Lower lobe of right lung (tissue), 2 donors: Measurements from ENCODE around the gene ANKRD63. TPM values are rescaled to one million over a fixed set of nuclear protein-coding genes. Genes with fewer than 3 reads are reported as not detected.
A peak's percentile ranks its signal among the peaks of the same experiment; 100 is the strongest.

Experiments
- ATAC-seq, 2 donors: fragments of 200-7000 bp; cut with Tn5 transposase; one replicate each; pipeline ENCODE4 v1.9.1; 2020 to 2022; ENCODE audit warnings: mild to moderate bottlenecking in 2 of 2, moderate library complexity in 2 of 2
- DNase-seq: peaks from one replicate; pipeline ENCODE4 v3.0.0-alpha.2; 2020
- H3K27ac ChIP-seq: fragments of 200-600 bp; one replicate; pipeline ENCODE4 v1.8.0; 2022
- H3K27me3 ChIP-seq: fragments of 200-600 bp; one replicate; pipeline ENCODE4 v1.8.0; 2022; ENCODE audit warnings: low read depth
- H3K36me3 ChIP-seq: fragments of 200-600 bp; one replicate; pipeline ENCODE4 v1.8.0; 2022; ENCODE audit warnings: mild to moderate bottlenecking
- H3K4me1 ChIP-seq: fragments of 200-600 bp; one replicate; pipeline ENCODE4 v1.8.0; 2022
- H3K4me3 ChIP-seq: fragments of 200-600 bp; one replicate; pipeline ENCODE4 v1.8.0; 2022; ENCODE audit warnings: mild to moderate bottlenecking
- H3K9me3 ChIP-seq: fragments of 200-600 bp; one replicate; pipeline ENCODE4 v1.8.0; 2022
- CTCF ChIP-seq: fragments of 200-600 bp; IDR thresholded peaks from one replicate; pipeline ENCODE4 v1.8.0; 2022; ENCODE audit warnings: antibody characterized with exemption, mild to moderate bottlenecking
- intact Hi-C: fragments of 100-400 bp; cut with DNase I; formaldehyde crosslinking; loops from one replicate; pipeline ENCODE4 v1.11.0; 2022
- total RNA-seq: library from RNA; stranded (reverse); fragmentation: NEBNext Ultra II Directional; extraction: Animal tissue kit (Norgen Biotek cat#: 25700); gene quantifications from one replicate; pipeline ENCODE4 v1.2.1, GENCODE V29; 2021
- donor health status: DM: no; HTN: yes; CAD: no; lungs with severe emphysema.

Gene ANKRD63
- total RNA-seq, 1 donor from 2014 or later: not detected

GRCh38 chr15:40249477-40250303 is 33.2 kb downstream of the ANKRD63 start:
- no peak for ATAC-seq
- intact Hi-C loops: no loop called here
- TF ChIP-seq CTCF: no peak

GRCh38 chr15:40248006-40248783 is 34.7 kb downstream of the ANKRD63 start:
- H3K9me3 ChIP-seq: no peaks in the 10 kb centered on the region
- peak; percentile 39 for DNase-seq
- TF ChIP-seq CTCF: no peak
- H3K27ac ChIP-seq: no peak overlapping the region
- intact Hi-C loops: no loop called here
- H3K4me3 ChIP-seq: no peak overlapping the region
- ATAC-seq: no peak
- peaks cover 17% of the 10 kb centered on the region for H3K4me1 ChIP-seq
- H3K36me3 ChIP-seq: no peaks in the 10 kb centered on the region
- peaks cover 12% of the 10 kb centered on the region for H3K27me3 ChIP-seq

More at GRCh38 chr15:40249477-40250303, 33.2 kb downstream of the ANKRD63 start:
- H3K27ac ChIP-seq: no peak overlapping the region
- DNase-seq: peak; percentile 41
- peaks cover 17% of the 10 kb centered on the region for H3K27me3 ChIP-seq
- no peaks in the 10 kb centered on the region for H3K9me3 ChIP-seq
- no peaks in the 10 kb centered on the region for H3K36me3 ChIP-seq
- no peak overlapping the region for H3K4me3 ChIP-seq
- H3K4me1 ChIP-seq: peaks cover 27% of the 10 kb centered on the region

- Histone ChIP-seq H3K27me3 (peaks cover 5% of the 10 kb centered on the region), H3K9me3 (no peaks in the 10 kb centered on the region), H3K4me3 (no peak overlapping the region), H3K27ac (no peak overlapping the region), H3K36me3 (no peaks in the 10 kb centered on the region), H3K4me1 (peaks cover 10% of the 10 kb centered on the region)
- DNase-seq (peak; percentile 36), ATAC-seq (no peak)
- intact Hi-C loops: no loop called here
- no peak for TF ChIP-seq CTCF
These were observed 35.4 kb downstream of the ANKRD63 start for GRCh38 chr15:40247406-40247971.

- Histone ChIP-seq H3K36me3 (no peaks in the 10 kb centered on the region), H3K4me1 (peaks cover 5% of the 10 kb centered on the region), H3K9me3 (no peaks in the 10 kb centered on the region), H3K27ac (no peak overlapping the region), H3K4me3 (no peak overlapping the region), H3K27me3 (no peaks in the 10 kb centered on the region)
- DNase-seq (peak; percentile 32), ATAC-seq (no peak)
- intact Hi-C loops: no loop called here
- TF ChIP-seq CTCF: no peak
These were observed 36.2 kb downstream of the ANKRD63 start for GRCh38 chr15:40246496-40247280.
